GM12875 (cell line): Measurements from ENCODE around the gene IGHMBP2.
"Not testable (repeated sequence)": the region's sequence is repeated elsewhere in the genome, so short reads cannot be mapped to it uniquely, and the experiment has no call there.

Experiments
- H3K4me3 ChIP-seq: one replicate; pipeline ENCODE4 v1.5.1; 2011; ENCODE audit warnings: low read depth, low read length, control low read depth
- TF ChIP-seq, protein P1 (sequence below): IDR thresholded peaks from 2 replicates; pipeline ENCODE4 v1.5.1; 2011; ENCODE audit warnings: low read depth, mild to moderate bottlenecking, control low read depth, inconsistent platforms, low read length, moderate library complexity, borderline replicate concordance; ENCODE audit not compliant: insufficient read depth

Gene IGHMBP2

DNA sequence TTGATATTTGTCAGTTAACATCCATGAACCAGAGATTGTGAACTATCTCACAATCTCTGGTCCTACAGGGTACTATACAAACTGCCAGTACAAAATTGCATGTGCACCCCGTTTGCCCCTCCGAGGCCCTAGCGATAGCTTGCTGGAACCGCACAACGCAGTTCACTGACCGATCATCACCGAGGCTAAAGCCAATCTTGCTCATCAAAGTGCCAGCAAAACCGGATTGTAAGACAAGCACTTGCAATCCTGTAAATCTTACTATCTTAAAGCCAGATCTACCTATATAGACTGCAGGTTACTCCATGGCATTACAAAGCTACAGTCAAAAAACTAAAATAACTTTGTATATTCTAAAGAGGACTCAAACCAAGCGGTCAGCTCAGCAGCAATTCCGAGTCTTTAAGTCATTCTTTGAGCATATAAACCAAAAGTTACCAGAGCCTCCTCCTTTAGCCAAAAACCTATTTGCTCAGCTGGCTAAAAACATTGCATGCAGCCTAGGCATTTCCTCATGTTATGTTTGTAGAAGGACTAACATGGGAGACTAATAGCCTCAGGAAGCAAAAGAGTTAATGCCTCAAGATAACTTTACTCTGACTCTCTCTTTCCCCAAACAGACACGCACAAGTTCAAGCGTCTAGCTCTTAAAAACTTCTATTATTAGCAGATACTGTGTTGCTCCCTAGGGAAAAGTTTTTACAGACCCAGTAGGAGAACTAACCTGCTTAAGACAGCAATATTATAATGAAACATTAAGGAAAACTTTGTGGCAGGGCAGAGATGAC lies 31.3 kb upstream of the IGHMBP2 start:
- TF ChIP-seq, protein P1, sequence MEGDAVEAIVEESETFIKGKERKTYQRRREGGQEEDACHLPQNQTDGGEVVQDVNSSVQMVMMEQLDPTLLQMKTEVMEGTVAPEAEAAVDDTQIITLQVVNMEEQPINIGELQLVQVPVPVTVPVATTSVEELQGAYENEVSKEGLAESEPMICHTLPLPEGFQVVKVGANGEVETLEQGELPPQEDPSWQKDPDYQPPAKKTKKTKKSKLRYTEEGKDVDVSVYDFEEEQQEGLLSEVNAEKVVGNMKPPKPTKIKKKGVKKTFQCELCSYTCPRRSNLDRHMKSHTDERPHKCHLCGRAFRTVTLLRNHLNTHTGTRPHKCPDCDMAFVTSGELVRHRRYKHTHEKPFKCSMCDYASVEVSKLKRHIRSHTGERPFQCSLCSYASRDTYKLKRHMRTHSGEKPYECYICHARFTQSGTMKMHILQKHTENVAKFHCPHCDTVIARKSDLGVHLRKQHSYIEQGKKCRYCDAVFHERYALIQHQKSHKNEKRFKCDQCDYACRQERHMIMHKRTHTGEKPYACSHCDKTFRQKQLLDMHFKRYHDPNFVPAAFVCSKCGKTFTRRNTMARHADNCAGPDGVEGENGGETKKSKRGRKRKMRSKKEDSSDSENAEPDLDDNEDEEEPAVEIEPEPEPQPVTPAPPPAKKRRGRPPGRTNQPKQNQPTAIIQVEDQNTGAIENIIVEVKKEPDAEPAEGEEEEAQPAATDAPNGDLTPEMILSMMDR = no peak
- no peak overlapping the region for H3K4me3 ChIP-seq

DNA sequence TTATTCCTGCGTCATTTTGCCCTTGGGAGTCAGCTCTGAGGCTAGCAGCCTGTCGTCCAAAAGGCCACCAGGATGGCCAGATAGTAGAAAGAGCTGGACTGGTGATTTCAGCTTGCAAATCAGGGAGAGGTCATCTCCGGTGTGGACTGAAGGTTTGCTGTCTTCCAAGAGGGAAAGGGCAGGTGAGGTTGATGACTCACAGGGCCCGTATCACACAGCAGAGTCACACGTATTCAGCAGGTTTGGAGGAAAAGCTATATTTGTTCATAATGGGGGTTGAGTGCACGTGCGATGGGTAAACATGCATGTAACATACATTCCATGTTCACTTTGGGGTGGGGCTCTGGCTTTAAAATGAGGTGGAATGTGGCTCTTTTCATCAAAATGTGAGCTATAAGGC lies 25.7 kb upstream of the IGHMBP2 start:
- TF ChIP-seq, protein P1 = no peak
- no peak overlapping the region for H3K4me3 ChIP-seq

DNA sequence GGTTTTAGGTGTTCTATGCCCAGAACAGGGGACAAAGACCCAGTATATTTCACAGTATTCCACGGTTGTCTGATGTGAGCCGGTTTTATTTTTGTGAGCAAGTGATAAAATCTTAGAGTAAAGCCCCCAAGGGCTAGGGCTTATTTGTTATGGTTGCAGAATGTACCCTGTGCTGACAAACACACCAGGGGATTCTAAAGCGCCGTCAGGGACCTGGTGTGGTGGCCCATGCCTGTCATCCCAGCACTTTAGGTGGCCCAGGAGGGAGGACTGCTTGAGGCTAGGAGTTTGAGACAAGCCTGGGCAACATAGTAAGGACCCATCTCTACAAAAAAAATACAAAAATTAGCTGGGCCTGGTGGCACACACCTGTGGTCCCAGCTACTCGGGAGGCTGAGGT lies 22.8 kb upstream of the IGHMBP2 start:
- TF ChIP-seq, protein P1 = no peak
- H3K4me3 ChIP-seq = no peak overlapping the region

DNA sequence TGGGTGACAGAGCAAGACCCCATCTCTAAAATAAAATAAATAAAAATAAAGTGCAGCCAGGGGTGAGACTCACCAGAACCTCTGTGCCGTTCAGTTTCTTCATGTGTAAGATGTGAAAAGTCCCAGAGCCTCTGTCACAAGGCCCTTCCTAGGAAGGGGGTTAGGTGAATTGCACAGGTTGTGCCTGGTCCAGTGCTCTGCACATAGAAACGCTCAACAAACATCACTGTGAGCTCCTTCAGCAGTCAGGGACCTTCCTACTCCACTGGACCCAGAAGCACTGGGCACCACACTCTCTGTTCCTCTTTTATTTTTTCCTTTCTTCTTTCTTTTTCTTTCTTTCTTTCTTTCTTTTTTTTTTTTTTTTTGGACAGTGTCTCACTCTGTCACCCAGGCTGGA lies 22.4 kb upstream of the IGHMBP2 start:
- no peak overlapping the region for H3K4me3 ChIP-seq
- TF ChIP-seq, protein P1 = no peak

DNA sequence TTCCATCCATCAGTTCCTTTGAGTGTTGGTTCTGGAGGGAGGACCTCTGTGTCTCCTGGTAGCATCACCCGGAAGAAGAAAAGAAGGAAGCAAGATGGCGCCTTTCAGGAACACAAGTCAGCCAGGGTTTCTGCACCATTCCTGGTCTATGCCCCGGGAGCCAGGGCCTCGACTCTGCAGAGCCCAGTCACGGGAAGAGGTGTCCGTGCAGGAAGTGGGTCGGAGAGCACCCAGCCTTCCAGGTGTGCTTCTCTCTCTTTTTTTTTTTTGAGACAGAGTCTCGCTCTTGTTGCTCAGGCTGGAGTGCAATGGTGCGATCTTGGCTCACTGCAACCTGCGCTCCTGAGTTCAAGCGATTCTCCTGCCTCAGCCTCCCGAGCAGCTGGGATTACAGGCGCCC lies 21.3 kb upstream of the IGHMBP2 start:
- no peak overlapping the region for H3K4me3 ChIP-seq
- TF ChIP-seq, protein P1 = no peak

DNA sequence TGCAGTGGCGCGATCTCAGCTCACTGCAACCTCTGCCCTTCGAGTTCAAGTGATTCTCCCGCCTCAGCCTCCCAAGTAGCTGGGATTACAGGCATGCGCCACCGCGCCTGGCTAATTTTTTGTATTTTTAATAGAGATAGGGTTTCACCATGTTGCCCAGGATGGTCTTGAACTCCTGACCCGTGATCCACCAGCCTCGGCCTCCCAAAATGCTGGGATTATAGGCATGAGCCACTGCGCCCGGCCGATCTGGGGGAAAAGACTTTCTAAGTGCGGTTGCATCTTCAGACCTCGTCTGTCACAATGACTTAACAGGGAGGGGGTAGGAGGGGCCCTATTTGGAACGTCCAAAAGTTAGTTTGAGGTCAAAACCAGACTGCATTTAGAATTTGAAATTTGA lies 18.9 kb upstream of the IGHMBP2 start:
- not testable (repeated sequence) for H3K4me3 ChIP-seq

DNA sequence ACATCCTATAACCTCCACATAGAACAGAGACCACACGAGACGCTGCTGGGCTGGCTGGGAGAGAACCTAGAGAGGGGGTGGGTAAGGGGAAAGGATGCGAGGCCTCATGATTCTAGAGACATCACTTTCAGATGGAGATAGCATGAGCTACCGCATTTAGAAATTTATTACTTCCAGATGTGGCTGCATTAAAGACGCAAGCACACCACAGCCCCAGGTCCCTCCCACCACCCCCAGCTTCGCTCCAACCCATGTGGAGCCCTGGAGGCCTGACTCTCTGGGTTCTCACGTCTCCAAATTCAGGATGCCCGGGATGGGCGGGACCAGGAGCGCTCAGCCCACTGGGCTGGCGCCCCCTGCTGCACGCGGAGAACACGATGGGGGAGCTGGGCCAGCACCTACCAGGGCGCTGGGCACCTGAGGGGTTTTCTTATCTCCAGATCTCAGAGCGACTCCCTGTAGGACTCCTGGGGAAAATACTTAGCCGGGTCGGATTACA lies 13.7 kb upstream of the IGHMBP2 start:
- no peak overlapping the region for H3K4me3 ChIP-seq
- TF ChIP-seq, protein P1 = peak; percentile 16; the same call in 1 of the 2 replicates
